Measurements from ENCODE around the gene CDCA3. TPM values are rescaled to one million over a fixed set of nuclear protein-coding genes. Genes with fewer than 3 reads are reported as not detected.

Gene CDCA3
- total RNA-seq, 1 experiment from 2014 or later = 57.1 TPM

GRCh38 chr12:6809056-6809455 is 42.0 kb downstream of the CDCA3 start:
- Mint-ChIP-seq H3K9me3 (ENCODE audit: low read depth, unreplicated experiment) (no peaks in the 10 kb centered on the region), H3K4me1 (ENCODE audit: low read depth, unreplicated experiment) (no peaks in the 10 kb centered on the region), H3K4me3 (ENCODE audit: low read depth, unreplicated experiment) (no peak overlapping the region), H3K27me3 (ENCODE audit: unreplicated experiment) (peaks cover 41% of the 10 kb centered on the region), H3K36me3 (ENCODE audit: insufficient read depth, unreplicated experiment) (no peaks in the 10 kb centered on the region), H3K27ac (ENCODE audit: unreplicated experiment) (no peak overlapping the region)
- BruUV-seq (replicated peaks) = no TSS peak
- CTCF ChIA-PET = interaction anchor here (0.7 kb wide), 1 partner anchor 11 kb away, joined by 4 read pairs; no protein-coding TSS in a partner anchor
- TF ChIP-seq CTCF (IDR thresholded peaks at IDR 0.05; ENCODE audit: unreplicated experiment) = no peak
- intact Hi-C loops (cut with micrococcal nuclease; ENCODE audit: unreplicated experiment) = no loop called here
- DNase-seq = no peak

GRCh38 chr12:6807170-6807569 is 43.9 kb downstream of the CDCA3 start:
- no peak for TF ChIP-seq CTCF (IDR thresholded peaks at IDR 0.05; ENCODE audit: unreplicated experiment)
- Mint-ChIP-seq H3K4me1 (ENCODE audit: low read depth, unreplicated experiment) (no peaks in the 10 kb centered on the region), H3K27ac (ENCODE audit: unreplicated experiment) (no peak overlapping the region), H3K36me3 (ENCODE audit: insufficient read depth, unreplicated experiment) (no peaks in the 10 kb centered on the region), H3K27me3 (ENCODE audit: unreplicated experiment) (peaks cover 34% of the 10 kb centered on the region), H3K9me3 (ENCODE audit: low read depth, unreplicated experiment) (no peaks in the 10 kb centered on the region), H3K4me3 (ENCODE audit: low read depth, unreplicated experiment) (no peak overlapping the region)
- BruUV-seq (replicated peaks) = no TSS peak
- no peak for DNase-seq
- CTCF ChIA-PET = no interaction called here
- intact Hi-C loops (cut with micrococcal nuclease; ENCODE audit: unreplicated experiment) = no loop called here

- no peak for DNase-seq
- Mint-ChIP-seq H3K27me3 (ENCODE audit: unreplicated experiment) (peaks cover 58% of the 10 kb centered on the region), H3K36me3 (ENCODE audit: insufficient read depth, unreplicated experiment) (no peaks in the 10 kb centered on the region), H3K4me1 (ENCODE audit: low read depth, unreplicated experiment) (no peaks in the 10 kb centered on the region), H3K27ac (ENCODE audit: unreplicated experiment) (no peak overlapping the region), H3K9me3 (ENCODE audit: low read depth, unreplicated experiment) (no peaks in the 10 kb centered on the region), H3K4me3 (ENCODE audit: low read depth, unreplicated experiment) (no peak overlapping the region)
- intact Hi-C loops (cut with micrococcal nuclease; ENCODE audit: unreplicated experiment) = no loop called here
- CTCF ChIA-PET = no interaction called here
- TF ChIP-seq CTCF (IDR thresholded peaks at IDR 0.05; ENCODE audit: unreplicated experiment) = no peak
- BruUV-seq (replicated peaks) = no TSS peak
Observed at GRCh38 chr12:6799147-6799546, 51.9 kb downstream of the CDCA3 start.

Other genes with a start within 250 kb of the CDCA3 start
- gene CHD4, start 243.9 kb downstream of the CDCA3 start, total RNA-seq (2022) = 164 and 165 TPM in 2 replicates
- gene LPAR5, start 215.3 kb downstream of the CDCA3 start, total RNA-seq (2022) = 2.5 and 3.2 TPM in 2 replicates
- 2.9 and 4.1 TPM in 2 replicates for gene ACRBP, start 203.9 kb downstream of the CDCA3 start, total RNA-seq (2022)
- 24.9 and 26.6 TPM in 2 replicates for gene ING4, start 188.2 kb downstream of the CDCA3 start, total RNA-seq (2022)
- 64.9 and 68.5 TPM in 2 replicates for gene ZNF384, start 161.9 kb downstream of the CDCA3 start, total RNA-seq (2022)
- gene PIANP, start 150.5 kb downstream of the CDCA3 start, total RNA-seq (2022) = not detected in 2 replicates
- gene COPS7A, start 127.2 kb downstream of the CDCA3 start, total RNA-seq (2022) = 47.3 and 55.3 TPM in 2 replicates
- gene MLF2, start 98.1 kb downstream of the CDCA3 start, total RNA-seq (2022) = 176 and 183 TPM in 2 replicates
- 53.5 and 62.9 TPM in 2 replicates for gene PTMS, start 84.9 kb downstream of the CDCA3 start, total RNA-seq (2022)
- 0.34 TPM in 1 of 2 replicates, not detected in the other for gene LAG3, start 78.8 kb downstream of the CDCA3 start, total RNA-seq (2022)
- gene CD4, start 61.8 kb downstream of the CDCA3 start, total RNA-seq (2022) = not detected in 2 replicates
- not detected in 2 replicates for gene GPR162, start 29.5 kb downstream of the CDCA3 start, total RNA-seq (2022)
- 0.45 and 0.56 TPM in 2 replicates for gene P3H3, start 22.9 kb downstream of the CDCA3 start, total RNA-seq (2022)
- gene GNB3, start 10.4 kb downstream of the CDCA3 start, total RNA-seq (2022) = not detected in 2 replicates
- 126 and 128 TPM in 2 replicates for gene USP5, start 864 bp upstream of the CDCA3 start, total RNA-seq (2022)
- gene TPI1, start 16.2 kb upstream of the CDCA3 start, total RNA-seq (2022) = 608 and 639 TPM in 2 replicates
- gene SPSB2, start 22.0 kb upstream of the CDCA3 start, total RNA-seq (2022) = 18.0 and 21.5 TPM in 2 replicates
- 6.0 and 8.3 TPM in 2 replicates for gene LRRC23, start 53.5 kb upstream of the CDCA3 start, total RNA-seq (2022)
- 14.5 and 16.1 TPM in 2 replicates for gene ENO2, start 63.3 kb upstream of the CDCA3 start, total RNA-seq (2022)
- 59.9 and 62.0 TPM in 2 replicates for gene ATN1, start 76.7 kb upstream of the CDCA3 start, total RNA-seq (2022)
- not detected in 2 replicates for gene RNU7-1, start 92.5 kb upstream of the CDCA3 start, total RNA-seq (2022)
- gene C12orf57, start 92.7 kb upstream of the CDCA3 start, total RNA-seq (2022) = 96.7 and 103 TPM in 2 replicates
- gene PTPN6, start 100.1 kb upstream of the CDCA3 start, total RNA-seq (2022) = 42.4 and 46.3 TPM in 2 replicates
- 182 and 195 TPM in 2 replicates for gene PHB2, start 119.4 kb upstream of the CDCA3 start, total RNA-seq (2022)
- 73.1 and 80.5 TPM in 2 replicates for gene EMG1, start 119.6 kb upstream of the CDCA3 start, total RNA-seq (2022)
- gene LPCAT3, start 167.2 kb upstream of the CDCA3 start, total RNA-seq (2022) = 30.2 and 31.7 TPM in 2 replicates
- 7.1 and 9.7 TPM in 2 replicates for gene C1S, start 209.4 kb upstream of the CDCA3 start, total RNA-seq (2022)
- 7.6 and 7.9 TPM in 2 replicates for gene C1R, start 241.2 kb upstream of the CDCA3 start, total RNA-seq (2022)